ENCODE data around the gene PRKG1. TPM values are rescaled to one million over a fixed set of nuclear protein-coding genes. Genes with fewer than 3 reads are reported as not detected.

PRKG1 gene
- total and polyA plus RNA-seq, 2 donors (not counting 1 experiment from before 2014, with no cell fraction given), result 45.8 to 71.8 TPM

GRCh38 chr10:51357170-51357569 lies 282.9 kb downstream of the PRKG1 start:
- no peak for TF ChIP-seq EZH2 (IDR thresholded peaks at IDR 0.05; ENCODE audit: low read length, missing control alignments)
- no peak for TF ChIP-seq CTCF (conservative IDR thresholded peaks at IDR 0.05 in 1 of 2, IDR thresholded peaks at IDR 0.05 in 1 of 2; ENCODE audit: low read depth in 1 of 2, low read length in 2 of 2)

GRCh38 chr10:51358227-51358626 lies 283.9 kb downstream of the PRKG1 start:
- Histone ChIP-seq H3K79me2 (ENCODE audit: control insufficient read depth, insufficient read depth, low read length) (no peaks in the 10 kb centered on the region), H3K4me1 (ENCODE audit: control insufficient read depth, extremely low read depth, insufficient read depth, low read length) (no peaks in the 10 kb centered on the region), H3K4me2 (ENCODE audit: extremely low read depth, insufficient read depth, low read length) (no peak overlapping the region), H3K4me3 (replicated peaks in 1 of 4; ENCODE audit: control extremely low read depth in 1 of 4, insufficient read depth in 1 of 4, low read depth in 3 of 4, low read length in 4 of 4) (no peak overlapping the region), H3K27ac (ENCODE audit: insufficient read depth, low read length) (no peak overlapping the region), H2AFZ (ENCODE audit: low read length) (no peak overlapping the region), H4K20me1 (ENCODE audit: control insufficient read depth, extremely low read depth, insufficient read depth, low read length) (no peaks in the 10 kb centered on the region), H3K36me3 (ENCODE audit: control insufficient read depth, insufficient read depth, low read length) (no peaks in the 10 kb centered on the region), H3K9ac (ENCODE audit: insufficient read depth, low read length) (no peak overlapping the region), H3K9me3 (ENCODE audit: control insufficient read depth, insufficient read depth, low read depth, low read length) (no peaks in the 10 kb centered on the region), H3K27me3 (ENCODE audit: control insufficient read depth, insufficient read depth, low read length) (no peaks in the 10 kb centered on the region)
- DNase-seq (ENCODE audit: low read depth in 2 of 2), result no peak
- TF ChIP-seq EZH2 (IDR thresholded peaks at IDR 0.05; ENCODE audit: low read length, missing control alignments) (no peak), CTCF (conservative IDR thresholded peaks at IDR 0.05 in 1 of 2, IDR thresholded peaks at IDR 0.05 in 1 of 2; ENCODE audit: low read depth in 1 of 2, low read length in 2 of 2) (no peak)

More at GRCh38 chr10:51357170-51357569, 282.9 kb downstream of the PRKG1 start:
- no peak overlapping the region for H3K4me2 ChIP-seq (ENCODE audit: extremely low read depth, insufficient read depth, low read length)
- H3K9me3 ChIP-seq (ENCODE audit: control insufficient read depth, insufficient read depth, low read depth, low read length), result no peaks in the 10 kb centered on the region
- no peak overlapping the region for H3K9ac ChIP-seq (ENCODE audit: insufficient read depth, low read length)
- no peaks in the 10 kb centered on the region for H3K4me1 ChIP-seq (ENCODE audit: control insufficient read depth, extremely low read depth, insufficient read depth, low read length)
- H3K4me3 ChIP-seq (replicated peaks in 1 of 4; ENCODE audit: control extremely low read depth in 1 of 4, insufficient read depth in 1 of 4, low read depth in 3 of 4, low read length in 4 of 4), result no peak overlapping the region
- H3K79me2 ChIP-seq (ENCODE audit: control insufficient read depth, insufficient read depth, low read length), result no peaks in the 10 kb centered on the region
- DNase-seq (ENCODE audit: low read depth in 2 of 2), result no peak
- no peaks in the 10 kb centered on the region for H3K27me3 ChIP-seq (ENCODE audit: control insufficient read depth, insufficient read depth, low read length)
- H4K20me1 ChIP-seq (ENCODE audit: control insufficient read depth, extremely low read depth, insufficient read depth, low read length), result no peaks in the 10 kb centered on the region
- no peak overlapping the region for H3K27ac ChIP-seq (ENCODE audit: insufficient read depth, low read length)
- H2AFZ ChIP-seq (ENCODE audit: low read length), result no peak overlapping the region
- H3K36me3 ChIP-seq (ENCODE audit: control insufficient read depth, insufficient read depth, low read length), result no peaks in the 10 kb centered on the region

- H3K9me3 ChIP-seq (ENCODE audit: control insufficient read depth, insufficient read depth, low read depth, low read length), result no peaks in the 10 kb centered on the region
- no peak overlapping the region for H3K4me3 ChIP-seq (replicated peaks in 1 of 4; ENCODE audit: control extremely low read depth in 1 of 4, insufficient read depth in 1 of 4, low read depth in 3 of 4, low read length in 4 of 4)
- H3K4me2 ChIP-seq (ENCODE audit: extremely low read depth, insufficient read depth, low read length), result no peak overlapping the region
- H3K9ac ChIP-seq (ENCODE audit: insufficient read depth, low read length), result no peak overlapping the region
- DNase-seq (ENCODE audit: low read depth in 2 of 2), result no peak
- no peak for TF ChIP-seq EZH2 (IDR thresholded peaks at IDR 0.05; ENCODE audit: low read length, missing control alignments)
- no peak for TF ChIP-seq CTCF (conservative IDR thresholded peaks at IDR 0.05 in 1 of 2, IDR thresholded peaks at IDR 0.05 in 1 of 2; ENCODE audit: low read depth in 1 of 2, low read length in 2 of 2)
- H3K36me3 ChIP-seq (ENCODE audit: control insufficient read depth, insufficient read depth, low read length), result no peaks in the 10 kb centered on the region
- no peaks in the 10 kb centered on the region for H3K4me1 ChIP-seq (ENCODE audit: control insufficient read depth, extremely low read depth, insufficient read depth, low read length)
- no peak overlapping the region for H2AFZ ChIP-seq (ENCODE audit: low read length)
- no peaks in the 10 kb centered on the region for H4K20me1 ChIP-seq (ENCODE audit: control insufficient read depth, extremely low read depth, insufficient read depth, low read length)
- no peaks in the 10 kb centered on the region for H3K79me2 ChIP-seq (ENCODE audit: control insufficient read depth, insufficient read depth, low read length)
- H3K27me3 ChIP-seq (ENCODE audit: control insufficient read depth, insufficient read depth, low read length), result no peaks in the 10 kb centered on the region
- no peak overlapping the region for H3K27ac ChIP-seq (ENCODE audit: insufficient read depth, low read length)
Measured at GRCh38 chr10:51363415-51363814, 289.1 kb downstream of the PRKG1 start.
